Smooth muscle cell (in vitro differentiated cells): ENCODE measurements around the gene MSI2. TPM values are rescaled to one million over a fixed set of nuclear protein-coding genes. Genes with fewer than 3 reads are reported as not detected.

Source experiments
- DNase-seq: peaks from one replicate; lab custom pipeline; 2025; ENCODE audit not compliant: unreplicated experiment; lab: John Stamatoyannopoulos, UW
- H2AFZ ChIP-seq: fragments of 200-600 bp; sonication (generic); 2 replicates; pipeline ENCODE4 v1.6.0; 2016; ENCODE audit warnings: antibody characterized with exemption, low read depth, mild to moderate bottlenecking
- H3F3A ChIP-seq: fragments of 200-600 bp; sonication (generic); 2 replicates; pipeline ENCODE4 v1.6.0; 2017; ENCODE audit warnings: antibody characterized with exemption, low read depth
- H3K27ac ChIP-seq: fragments of 200-600 bp; sonication (generic); 2 replicates; pipeline ENCODE4 v1.5.1; 2016; ENCODE audit warnings: low read depth, mild to moderate bottlenecking
- H3K27me3 ChIP-seq: fragments of 200-600 bp; sonication (generic); 2 replicates; pipeline ENCODE4 v1.6.1; 2016; ENCODE audit warnings: low read depth, mild to moderate bottlenecking
- H3K36me3 ChIP-seq: fragments of 200-600 bp; sonication (generic); 2 replicates; pipeline ENCODE4 v1.5.1; 2016; ENCODE audit warnings: low read depth
- H3K4me1 ChIP-seq: fragments of 200-600 bp; sonication (generic); 2 replicates; pipeline ENCODE4 v1.5.1; 2016; ENCODE audit warnings: low read depth
- H3K4me2 ChIP-seq: fragments of 200-600 bp; sonication (generic); 2 replicates; pipeline ENCODE4 v1.6.0; 2016; ENCODE audit warnings: mild to moderate bottlenecking
- H3K4me3 ChIP-seq: fragments of 200-600 bp; sonication (generic); 2 replicates; pipeline ENCODE4 v1.5.1; 2016; ENCODE audit warnings: mild to moderate bottlenecking
- H3K79me2 ChIP-seq: fragments of 200-600 bp; sonication (generic); 2 replicates; pipeline ENCODE4 v1.6.0; 2016; ENCODE audit warnings: low read depth, mild to moderate bottlenecking
- H3K9ac ChIP-seq: fragments of 200-600 bp; sonication (generic); 2 replicates; pipeline ENCODE4 v1.6.0; 2016; ENCODE audit warnings: low read depth
- H3K9me3 ChIP-seq: fragments of 200-600 bp; sonication (generic); replicated peaks from 2 replicates; pipeline ENCODE4 v1.5.1; 2016; ENCODE audit warnings: low read depth
- H4K20me1 ChIP-seq: fragments of 200-600 bp; sonication (generic); 2 replicates; pipeline ENCODE4 v1.6.0; 2016; ENCODE audit warnings: low read depth
- CTCF ChIP-seq: fragments of 200-600 bp; sonication (generic); IDR thresholded peaks from 2 replicates; pipeline ENCODE4 v1.5.1; 2017; ENCODE audit warnings: borderline replicate concordance, mild to moderate bottlenecking, antibody characterized with exemption; ENCODE audit not compliant: insufficient read depth, poor library complexity, severe bottlenecking
- WGBS: methylation state at CpG from one replicate; pipeline ENCODE4 v1.1.7; 2016; ENCODE audit warnings: low lambda C conversion rate; 5-methylcytosine and 5-hydroxymethylcytosine counted together
- polyA plus RNA-seq: library from polyadenylated mRNA; unstranded; fragments of >200 nt; fragmentation: Nextera tagmentation; extraction: Ambion mirVana; gene quantifications from 2 replicates; pipeline ENCODE4 v1.2.1, GENCODE V29; 2016
- total RNA-seq: library from RNA; depleted of rRNA; stranded (reverse); fragments of >200 nt; gene quantifications from 2 replicates; pipeline ENCODE4 v1.2.3, GENCODE V29; 2014

The MSI2 gene
- total and polyA plus RNA-seq, 2 experiments from 2014 or later = 5.7 to 36.5 TPM

GRCh38 chr17:57522042-57523005 is 266.0 kb downstream of the MSI2 start:
- H3K27ac ChIP-seq = peak overlapping the region; percentile 54
- WGBS = 49% methylated on average over 10 of the region's 10 CpGs

GRCh38 chr17:57523926-57524632 is 267.8 kb downstream of the MSI2 start:
- Histone ChIP-seq H3K79me2 (no peaks in the 10 kb centered on the region), H3K4me1 (peaks cover 47% of the 10 kb centered on the region), H3K36me3 (no peaks in the 10 kb centered on the region), H3K4me2 (peak overlapping the region; percentile 30), H2AFZ (no peak overlapping the region), H3K27ac (peak overlapping the region; percentile 80), H3K9ac (peak overlapping the region; percentile 13), H3F3A (peaks cover 8% of the 10 kb centered on the region), H3K9me3 (no peaks in the 10 kb centered on the region), H3K27me3 (no peaks in the 10 kb centered on the region), H4K20me1 (peaks cover under 1% of the 10 kb centered on the region), H3K4me3 (no peak overlapping the region)
- 45% methylated on average over 7 of the region's 7 CpGs for WGBS
- no peak for DNase-seq
- no peak for TF ChIP-seq CTCF

More at GRCh38 chr17:57522042-57523005, 266.0 kb downstream of the MSI2 start:
- no peaks in the 10 kb centered on the region for H3K27me3 ChIP-seq
- H3K36me3 ChIP-seq = no peaks in the 10 kb centered on the region
- no peak overlapping the region for H2AFZ ChIP-seq
- no peaks in the 10 kb centered on the region for H3K79me2 ChIP-seq
- H3K9me3 ChIP-seq = no peaks in the 10 kb centered on the region
- no peak overlapping the region for H3K9ac ChIP-seq
- no peak for TF ChIP-seq CTCF
- peaks cover 5% of the 10 kb centered on the region for H4K20me1 ChIP-seq
- no peak overlapping the region for H3K4me3 ChIP-seq
- peaks cover 15% of the 10 kb centered on the region for H3F3A ChIP-seq
- DNase-seq = no peak
- H3K4me1 ChIP-seq = peaks cover 51% of the 10 kb centered on the region
- no peak overlapping the region for H3K4me2 ChIP-seq

- Histone ChIP-seq H3K36me3 (no peaks in the 10 kb centered on the region), H2AFZ (no peak overlapping the region), H3K79me2 (no peaks in the 10 kb centered on the region), H3K4me1 (peaks cover 51% of the 10 kb centered on the region), H3K27ac (peak overlapping the region; percentile 80), H3K27me3 (no peaks in the 10 kb centered on the region), H3K4me2 (peak overlapping the region; percentile 27), H3K9me3 (no peaks in the 10 kb centered on the region), H4K20me1 (no peaks in the 10 kb centered on the region), H3F3A (peaks cover 6% of the 10 kb centered on the region), H3K9ac (no peak overlapping the region), H3K4me3 (no peak overlapping the region)
- TF ChIP-seq CTCF = no peak
- 83% methylated on average over 4 of the region's 4 CpGs for WGBS
- DNase-seq = no peak
These were observed 268.7 kb downstream of the MSI2 start for GRCh38 chr17:57524839-57525568.
